ENCODE data around the gene CALML6.
"Not testable (repeated sequence)": the region's sequence is repeated elsewhere in the genome, so short reads cannot be mapped to it uniquely, and the experiment has no call there.

Gene CALML6

GRCh38 chr1:1925437-1926345, 10.6 kb downstream of the CALML6 start:
- no peak for DNase-seq

GRCh38 chr1:1926346-1926811, 11.3 kb downstream of the CALML6 start:
- DNase-seq: no peak

GRCh38 chr1:1926886-1927660, 12.0 kb downstream of the CALML6 start:
- no peak for DNase-seq

- DNase-seq: no peak
Measured at GRCh38 chr1:1927751-1928150, 12.7 kb downstream of the CALML6 start.

- no peak for DNase-seq
Measured at GRCh38 chr1:1928231-1929101, 13.4 kb downstream of the CALML6 start.

- no peak for DNase-seq
Measured at GRCh38 chr1:1929102-1929638, 14.1 kb downstream of the CALML6 start.

GRCh38 chr1:1929639-1930545, 14.8 kb downstream of the CALML6 start:
- no peak for DNase-seq

- DNase-seq: not testable (repeated sequence)
Measured at GRCh38 chr1:1934848-1935247, 19.8 kb downstream of the CALML6 start.

- no peak for DNase-seq
Measured at GRCh38 chr1:1937061-1937460, 22.0 kb downstream of the CALML6 start.

GRCh38 chr1:1937549-1938275, 22.7 kb downstream of the CALML6 start:
- DNase-seq: no peak

- DNase-seq: no peak
Measured at GRCh38 chr1:1938276-1938573, 23.2 kb downstream of the CALML6 start.

- DNase-seq: no peak
Measured at GRCh38 chr1:1938613-1939295, 23.7 kb downstream of the CALML6 start.

- DNase-seq: no peak
Measured at GRCh38 chr1:1939296-1940122, 24.4 kb downstream of the CALML6 start.

- DNase-seq: no peak
Measured at GRCh38 chr1:1940123-1940425, 25.0 kb downstream of the CALML6 start.

GRCh38 chr1:1941211-1941841, 26.3 kb downstream of the CALML6 start:
- DNase-seq: no peak

GRCh38 chr1:1941868-1942752, 27.1 kb downstream of the CALML6 start:
- DNase-seq: no peak

GRCh38 chr1:1942753-1943656, 27.9 kb downstream of the CALML6 start:
- DNase-seq: no peak
